CD4-positive, alpha-beta memory T cell (primary cell): ENCODE data around the gene AP1S2. TPM values are rescaled to one million over a fixed set of nuclear protein-coding genes. Genes with fewer than 3 reads are reported as not detected.
"Not testable (repeated sequence)": the region's sequence is repeated elsewhere in the genome, so short reads cannot be mapped to it uniquely, and the experiment has no call there.

Experiments
- CTCF ChIA-PET: fragments of 350-600 bp; sonication (Branson Sonifier 250); formaldehyde crosslinking; loops from one replicate; lab custom pipeline; 2021; ENCODE audit warnings: inconsistent platforms; ENCODE audit not compliant: partially characterized antibody; lab: Charles Lee
- POLR2A ChIA-PET: fragments of 350-600 bp; sonication (Branson Sonifier 250); formaldehyde crosslinking; loops from one replicate; lab custom pipeline; 2021; ENCODE audit not compliant: partially characterized antibody; lab: Charles Lee
- DNase-seq, 5 donors: peaks; one replicate each; pipeline versions ENCODE4 v3.0.0 to v3.0.0-alpha.2; 2020 to 2022; ENCODE audit warnings: mixed read lengths in 1 of 5
- H3K27ac ChIP-seq: one replicate; pipeline ENCODE4 v1.7.0; 2013; ENCODE audit warnings: low read depth, low read length
- H3K27me3 ChIP-seq: 2 replicates; pipeline ENCODE4 v1.7.0; 2013; ENCODE audit warnings: mild to moderate bottlenecking, low read length, moderate library complexity; ENCODE audit not compliant: insufficient read depth
- H3K36me3 ChIP-seq: 2 replicates; pipeline ENCODE4 v1.7.0; 2013; ENCODE audit warnings: mild to moderate bottlenecking, low read length, moderate library complexity; ENCODE audit not compliant: insufficient read depth
- H3K4me1 ChIP-seq: 2 replicates; pipeline ENCODE4 v1.7.0; 2013; ENCODE audit warnings: mild to moderate bottlenecking, low read length, moderate library complexity; ENCODE audit not compliant: insufficient read depth
- H3K4me3 ChIP-seq, 2 donors: one replicate each; pipeline ENCODE4 v1.7.0; 2013; ENCODE audit warnings: low read length in 2 of 2, mild to moderate bottlenecking in 1 of 2
- H3K9me3 ChIP-seq, 2 donors: one replicate each; pipeline ENCODE4 v1.7.0; 2013; ENCODE audit warnings: low read length in 2 of 2, control low read depth in 1 of 2; ENCODE audit not compliant: control insufficient read depth in 1 of 2
- H3K27ac Mint-ChIP-seq, 7 donors: one replicate each; pipeline ENCODE4 v1.8.0; 2020 to 2021; ENCODE audit warnings: mixed read lengths in 7 of 7, mild to moderate bottlenecking in 6 of 7, inconsistent platforms in 3 of 7, moderate library complexity in 3 of 7
- H3K27me3 Mint-ChIP-seq, 2 donors: one replicate each; pipeline ENCODE4 v1.8.0; 2020 to 2021; ENCODE audit warnings: mixed read lengths in 2 of 2
- H3K36me3 Mint-ChIP-seq, 2 donors: one replicate each; pipeline ENCODE4 v1.8.0; 2020 to 2021; ENCODE audit warnings: mixed read lengths in 2 of 2, inconsistent platforms in 1 of 2, mild to moderate bottlenecking in 1 of 2
- H3K4me1 Mint-ChIP-seq, 4 donors: one replicate each; pipeline ENCODE4 v1.8.0; 2020 to 2021; ENCODE audit warnings: mixed read lengths in 4 of 4, mild to moderate bottlenecking in 1 of 4
- H3K4me3 Mint-ChIP-seq, 8 donors: one replicate each; pipeline ENCODE4 v1.8.0; 2020 to 2021; ENCODE audit warnings: mixed read lengths in 8 of 8, mild to moderate bottlenecking in 7 of 8, moderate library complexity in 6 of 8, inconsistent platforms in 3 of 8
- H3K9me3 Mint-ChIP-seq, 8 donors: one replicate each; pipeline ENCODE4 v1.8.0; 2020 to 2021; ENCODE audit warnings: mixed read lengths in 8 of 8, mild to moderate bottlenecking in 5 of 8, inconsistent platforms in 3 of 8, moderate library complexity in 1 of 8
- intact Hi-C: fragments of 100-400 bp; cut with micrococcal nuclease; formaldehyde crosslinking; loops from one replicate; pipeline ENCODE4 v1.15.1; 2023
- polyA plus RNA-seq, 2 donors: library from polyadenylated mRNA; unstranded; fragments of 300-500 nt; fragmentation: Illumina TruSeq; gene quantifications; one replicate each; pipeline ENCODE4 v1.2.3, GENCODE V29; 2021
- total RNA-seq, 2 experiments: library from RNA; stranded (reverse); gene quantifications; one replicate each; pipeline ENCODE4 v1.2.3, GENCODE V29; 2021

The AP1S2 gene
- total and polyA plus RNA-seq, 4 experiments from 2014 or later = 23.9 to 83.9 (median 45.3) TPM

GRCh38 chrX:15882704-15883539, 28.3 kb upstream of the AP1S2 start:
- Mint-ChIP-seq H3K9me3 (peaks cover 0 to 15% (median 10%) of the 10 kb centered on the region in 8 donors), H3K4me3 (no peak overlapping the region), H3K27me3 (peaks cover 3 to 9% of the 10 kb centered on the region in 2 donors), H3K36me3 (peaks cover 0 to 9% of the 10 kb centered on the region in 2 donors), H3K27ac (no peak overlapping the region), H3K4me1 (peaks cover 0 to 2% (median under 1%) of the 10 kb centered on the region in 4 donors)
- Histone ChIP-seq H3K9me3 (no peaks in the 10 kb centered on the region), H3K4me1 (no peaks in the 10 kb centered on the region), H3K27me3 (no peaks in the 10 kb centered on the region), H3K36me3 (no peaks in the 10 kb centered on the region), H3K27ac (no peak overlapping the region), H3K4me3 (no peak overlapping the region)
- intact Hi-C loops = no loop called here
- ChIA-PET CTCF (no interaction called here), POLR2A (no interaction called here)
- no peak for DNase-seq

DNA sequence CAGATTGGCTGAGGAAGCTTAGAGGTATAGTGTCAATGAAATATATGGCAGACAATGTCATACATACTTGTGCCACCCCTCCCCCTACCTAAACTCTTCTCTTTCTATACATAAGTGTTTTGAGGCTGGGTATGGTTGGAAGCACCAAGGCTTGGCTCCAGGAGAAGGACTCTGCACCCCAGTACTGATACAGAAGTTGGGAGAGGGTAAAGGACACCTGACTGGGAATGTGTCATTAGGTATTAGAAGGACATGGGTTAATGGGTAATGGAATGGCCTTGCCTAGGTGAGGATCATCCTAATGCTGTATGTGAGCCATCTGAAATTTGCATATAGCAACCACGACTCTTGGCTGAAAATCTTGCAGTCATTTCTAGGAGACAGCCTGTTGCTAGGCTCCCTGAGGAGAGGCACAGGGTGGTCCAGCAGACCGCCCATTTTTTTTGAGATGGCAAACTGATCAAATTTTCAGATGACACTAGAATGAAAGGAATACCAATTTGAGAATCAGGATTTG, 26.8 kb upstream of the AP1S2 start:
- intact Hi-C loops = no loop called here
- Histone ChIP-seq H3K4me3 (no peak overlapping the region), H3K4me1 (no peaks in the 10 kb centered on the region), H3K27me3 (no peaks in the 10 kb centered on the region), H3K36me3 (no peaks in the 10 kb centered on the region), H3K27ac (no peak overlapping the region), H3K9me3 (no peaks in the 10 kb centered on the region)
- peak overlapping the region in 1 of 8 donors; percentile 33 for H3K4me3 Mint-ChIP-seq
- peaks cover 0 to 9% of the 10 kb centered on the region in 2 donors for H3K36me3 Mint-ChIP-seq
- CTCF ChIA-PET = no interaction called here
- H3K9me3 Mint-ChIP-seq = peaks cover 0 to 15% (median 10%) of the 10 kb centered on the region in 8 donors
- POLR2A ChIA-PET = no interaction called here
- DNase-seq = no peak
- H3K4me1 Mint-ChIP-seq = peaks cover 0 to 2% (median under 1%) of the 10 kb centered on the region in 4 donors
- no peak overlapping the region for H3K27ac Mint-ChIP-seq
- H3K27me3 Mint-ChIP-seq = peaks cover 1 to 9% of the 10 kb centered on the region in 2 donors

DNA sequence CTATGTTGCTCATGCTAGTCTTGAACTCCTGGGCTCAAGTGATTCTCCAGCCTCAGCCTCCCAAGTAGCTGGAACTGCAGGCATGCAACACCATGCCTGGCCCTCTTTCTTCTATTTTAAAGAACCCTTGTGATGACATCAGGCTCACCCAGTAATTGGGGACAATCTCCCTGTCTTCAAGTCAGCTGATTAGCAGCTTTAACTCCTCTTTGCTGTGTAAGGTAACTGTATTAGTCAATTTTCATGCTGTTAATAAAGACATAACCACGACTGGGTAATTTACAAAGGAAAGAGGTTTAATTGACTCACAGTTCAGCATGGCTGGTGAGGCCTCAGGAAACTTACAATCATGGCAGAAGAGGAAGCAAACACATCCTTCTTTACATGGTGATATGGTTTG, 23.3 kb upstream of the AP1S2 start:
- CTCF ChIA-PET, H3K27ac ChIP-seq, H3K4me3 Mint-ChIP-seq, H3K27me3 Mint-ChIP-seq, H3K36me3 Mint-ChIP-seq, H3K36me3 ChIP-seq, POLR2A ChIA-PET, H3K27me3 ChIP-seq, H3K4me3 ChIP-seq, H3K27ac Mint-ChIP-seq, H3K4me1 Mint-ChIP-seq, intact Hi-C loops, H3K9me3 ChIP-seq, DNase-seq, H3K4me1 ChIP-seq: not testable (repeated sequence)
- peaks cover 0 to 15% (median 10%) of the 10 kb centered on the region in 8 donors for H3K9me3 Mint-ChIP-seq

GRCh38 chrX:15877380-15877779, 22.8 kb upstream of the AP1S2 start:
- CTCF ChIA-PET = no interaction called here
- H3K27me3 Mint-ChIP-seq = peaks cover 1% of the 10 kb centered on the region in 2 donors

DNA sequence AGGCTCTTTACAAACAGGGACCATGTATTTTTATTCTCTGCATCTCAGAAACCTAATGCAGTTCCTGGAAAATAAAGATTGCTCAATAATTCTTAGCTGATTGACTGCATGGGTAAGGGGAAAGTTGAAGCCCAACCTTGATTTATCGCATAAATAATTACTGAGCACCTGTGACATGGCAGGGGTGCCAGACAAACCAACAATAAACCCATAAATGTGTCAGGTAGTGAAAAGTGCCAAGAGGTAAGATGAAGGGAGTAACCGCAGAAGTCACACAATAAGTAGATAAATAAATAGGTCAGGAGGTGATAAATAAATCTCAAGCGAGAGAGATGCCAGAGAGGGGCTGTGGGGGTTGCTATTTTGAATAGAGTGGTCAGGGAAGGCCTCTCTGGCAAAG, 20.1 kb upstream of the AP1S2 start:
- ChIA-PET CTCF (no interaction called here), POLR2A (no interaction called here)
- no peak overlapping the region for H3K27ac Mint-ChIP-seq

More at GRCh38 chrX:15877380-15877779, 22.8 kb upstream of the AP1S2 start:
- H3K27me3 ChIP-seq = no peaks in the 10 kb centered on the region
- H3K27ac ChIP-seq = no peak overlapping the region
- H3K36me3 ChIP-seq = no peaks in the 10 kb centered on the region
- Mint-ChIP-seq H3K36me3 (peaks cover 0 to 9% of the 10 kb centered on the region in 2 donors), H3K4me1 (peaks cover 0 to 6% (median 3%) of the 10 kb centered on the region in 4 donors), H3K4me3 (no peak overlapping the region), H3K9me3 (peaks cover 0 to 15% (median 10%) of the 10 kb centered on the region in 8 donors), H3K27ac (no peak overlapping the region)
- H3K4me1 ChIP-seq = no peaks in the 10 kb centered on the region
- no peak for DNase-seq
- intact Hi-C loops = no loop called here
- no peaks in the 10 kb centered on the region for H3K9me3 ChIP-seq
- POLR2A ChIA-PET = no interaction called here
- H3K4me3 ChIP-seq = no peak overlapping the region

DNA sequence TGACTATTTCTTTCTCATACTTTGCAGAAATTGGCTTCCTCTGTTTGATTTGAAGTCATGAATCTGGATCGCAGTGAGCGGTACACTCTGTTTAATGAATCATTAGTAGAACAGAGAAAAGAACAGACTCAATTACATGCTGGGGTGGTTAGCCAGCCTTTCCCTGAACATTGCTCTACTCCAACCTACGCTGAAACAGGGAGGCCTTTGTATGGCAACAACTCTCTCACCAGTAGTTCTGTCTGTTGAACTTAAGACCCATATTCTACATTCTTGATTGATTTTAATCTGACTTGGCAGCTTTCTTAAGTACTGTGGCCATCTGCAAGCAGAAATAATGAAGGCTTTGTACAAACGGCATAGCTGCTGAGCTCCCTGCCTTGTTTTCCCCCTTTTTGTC, 19.0 kb upstream of the AP1S2 start:
- intact Hi-C loops = no loop called here
- Histone ChIP-seq H3K4me3 (no peak overlapping the region), H3K36me3 (no peaks in the 10 kb centered on the region), H3K27me3 (no peaks in the 10 kb centered on the region), H3K9me3 (no peaks in the 10 kb centered on the region), H3K27ac (no peak overlapping the region), H3K4me1 (no peaks in the 10 kb centered on the region)
- Mint-ChIP-seq H3K36me3 (no peaks in the 10 kb centered on the region), H3K4me3 (no peak overlapping the region), H3K27ac (no peak overlapping the region), H3K27me3 (no peaks in the 10 kb centered on the region), H3K9me3 (peaks cover 0 to 3% (median 0%) of the 10 kb centered on the region in 8 donors), H3K4me1 (peaks cover 0 to 6% (median 2%) of the 10 kb centered on the region in 4 donors)
- no peak for DNase-seq
- ChIA-PET POLR2A (no interaction called here), CTCF (no interaction called here)

More for the DNA sequence above, 20.1 kb upstream of the AP1S2 start:
- H3K9me3 ChIP-seq = no peaks in the 10 kb centered on the region
- Mint-ChIP-seq H3K27me3 (no peaks in the 10 kb centered on the region), H3K4me3 (no peak overlapping the region), H3K9me3 (peaks cover 0 to 7% (median 3%) of the 10 kb centered on the region in 8 donors), H3K36me3 (no peaks in the 10 kb centered on the region), H3K4me1 (peaks cover 0 to 6% (median 3%) of the 10 kb centered on the region in 4 donors)
- H3K27me3 ChIP-seq = no peaks in the 10 kb centered on the region
- no peak overlapping the region for H3K27ac ChIP-seq
- H3K4me1 ChIP-seq = no peaks in the 10 kb centered on the region
- intact Hi-C loops = no loop called here
- H3K36me3 ChIP-seq = no peaks in the 10 kb centered on the region
- no peak overlapping the region for H3K4me3 ChIP-seq
- no peak for DNase-seq

GRCh38 chrX:15870310-15870709, 15.7 kb upstream of the AP1S2 start:
- H3K27ac Mint-ChIP-seq = no peak overlapping the region
- Histone ChIP-seq H3K27ac (no peak overlapping the region), H3K4me1 (no peaks in the 10 kb centered on the region), H3K27me3 (no peaks in the 10 kb centered on the region), H3K4me3 (no peak overlapping the region), H3K9me3 (no peaks in the 10 kb centered on the region), H3K36me3 (no peaks in the 10 kb centered on the region)
- no peak overlapping the region for H3K4me3 Mint-ChIP-seq
- H3K36me3 Mint-ChIP-seq = no peaks in the 10 kb centered on the region
- no peaks in the 10 kb centered on the region for H3K9me3 Mint-ChIP-seq
- peaks cover 0 to 4% of the 10 kb centered on the region in 2 donors for H3K27me3 Mint-ChIP-seq
- ChIA-PET CTCF (no interaction called here), POLR2A (no interaction called here)
- peaks cover 0 to 6% (median 2%) of the 10 kb centered on the region in 4 donors for H3K4me1 Mint-ChIP-seq
- no peak for DNase-seq
- intact Hi-C loops = no loop called here
